ENCODE measurements around the gene RCE1. TPM values are rescaled to one million over a fixed set of nuclear protein-coding genes. Genes with fewer than 3 reads are reported as not detected.

RCE1 gene
- total and polyA plus RNA-seq, 9 donors: 9.9 to 17.3 (median 13.7) TPM

GRCh38 chr11:66843776-66844495, 695 bp downstream of the RCE1 start:
- Histone ChIP-seq H3K4me1 (ENCODE audit: control insufficient read depth, insufficient read depth, low read length) (peaks cover 23% of the 10 kb centered on the region), H3K27ac (ENCODE audit: low read length) (peak overlapping the region; percentile 86), H3K9me3 (replicated peaks; ENCODE audit: control insufficient read depth, low read depth, low read length) (no peaks in the 10 kb centered on the region), H3K27me3 (ENCODE audit: control insufficient read depth, insufficient read depth, low read length) (no peaks in the 10 kb centered on the region), H3K36me3 (ENCODE audit: control insufficient read depth, insufficient read depth, low read length) (peaks cover 55% of the 10 kb centered on the region), H3K4me3 (ENCODE audit: low read length) (peak overlapping the region; percentile 93)
- WGBS (ENCODE audit: insufficient coverage): 14% methylated on average over 16 of the region's 16 CpGs
- no peak for DNase-seq

- H3K9me3 ChIP-seq (replicated peaks; ENCODE audit: control insufficient read depth, low read depth, low read length): no peaks in the 10 kb centered on the region
- DNase-seq: peak; percentile 7
- H3K4me1 ChIP-seq (ENCODE audit: control insufficient read depth, insufficient read depth, low read length): peaks cover 23% of the 10 kb centered on the region
- H3K4me3 ChIP-seq (ENCODE audit: low read length): peak overlapping the region; percentile 93
- 87% methylated on average over 10 of the region's 12 CpGs for WGBS (ENCODE audit: insufficient coverage)
- peaks cover 57% of the 10 kb centered on the region for H3K36me3 ChIP-seq (ENCODE audit: control insufficient read depth, insufficient read depth, low read length)
- H3K27me3 ChIP-seq (ENCODE audit: control insufficient read depth, insufficient read depth, low read length): no peaks in the 10 kb centered on the region
- H3K27ac ChIP-seq (ENCODE audit: low read length): no peak overlapping the region
Measured at GRCh38 chr11:66844496-66845142, 1.4 kb downstream of the RCE1 start.

- peaks cover 56% of the 10 kb centered on the region for H3K36me3 ChIP-seq (ENCODE audit: control insufficient read depth, insufficient read depth, low read length)
- DNase-seq: peak; percentile 5
- no peak overlapping the region for H3K27ac ChIP-seq (ENCODE audit: low read length)
- WGBS (ENCODE audit: insufficient coverage): 87% methylated on average over 5 of the region's 15 CpGs
- H3K9me3 ChIP-seq (replicated peaks; ENCODE audit: control insufficient read depth, low read depth, low read length): no peaks in the 10 kb centered on the region
- no peaks in the 10 kb centered on the region for H3K27me3 ChIP-seq (ENCODE audit: control insufficient read depth, insufficient read depth, low read length)
- H3K4me1 ChIP-seq (ENCODE audit: control insufficient read depth, insufficient read depth, low read length): peaks cover 23% of the 10 kb centered on the region
- H3K4me3 ChIP-seq (ENCODE audit: low read length): no peak overlapping the region
Measured at GRCh38 chr11:66845143-66845875, 2.1 kb downstream of the RCE1 start.

- peak; percentile 3 for DNase-seq
- Histone ChIP-seq H3K27ac (ENCODE audit: low read length) (no peak overlapping the region), H3K4me1 (ENCODE audit: control insufficient read depth, insufficient read depth, low read length) (peaks cover 23% of the 10 kb centered on the region), H3K36me3 (ENCODE audit: control insufficient read depth, insufficient read depth, low read length) (peaks cover 59% of the 10 kb centered on the region), H3K4me3 (ENCODE audit: low read length) (no peak overlapping the region), H3K27me3 (ENCODE audit: control insufficient read depth, insufficient read depth, low read length) (no peaks in the 10 kb centered on the region), H3K9me3 (replicated peaks; ENCODE audit: control insufficient read depth, low read depth, low read length) (no peaks in the 10 kb centered on the region)
- WGBS (ENCODE audit: insufficient coverage): 80% methylated on average over 6 of the region's 9 CpGs
Measured at GRCh38 chr11:66845876-66846212, 2.6 kb downstream of the RCE1 start.

GRCh38 chr11:66846671-66847091, 3.4 kb downstream of the RCE1 start:
- no peak overlapping the region for H3K27ac ChIP-seq (ENCODE audit: low read length)
- peaks cover 55% of the 10 kb centered on the region for H3K36me3 ChIP-seq (ENCODE audit: control insufficient read depth, insufficient read depth, low read length)
- peak; percentile 1 for DNase-seq
- H3K27me3 ChIP-seq (ENCODE audit: control insufficient read depth, insufficient read depth, low read length): no peaks in the 10 kb centered on the region
- H3K9me3 ChIP-seq (replicated peaks; ENCODE audit: control insufficient read depth, low read depth, low read length): no peaks in the 10 kb centered on the region
- 88% methylated on average over 2 of the region's 4 CpGs for WGBS (ENCODE audit: insufficient coverage)
- peaks cover 23% of the 10 kb centered on the region for H3K4me1 ChIP-seq (ENCODE audit: control insufficient read depth, insufficient read depth, low read length)
- H3K4me3 ChIP-seq (ENCODE audit: low read length): no peak overlapping the region

GRCh38 chr11:66847461-66848232, 4.4 kb downstream of the RCE1 start:
- Histone ChIP-seq H3K4me1 (ENCODE audit: control insufficient read depth, insufficient read depth, low read length) (peaks cover 14% of the 10 kb centered on the region), H3K36me3 (ENCODE audit: control insufficient read depth, insufficient read depth, low read length) (peaks cover 51% of the 10 kb centered on the region), H3K9me3 (replicated peaks; ENCODE audit: control insufficient read depth, low read depth, low read length) (no peaks in the 10 kb centered on the region), H3K27me3 (ENCODE audit: control insufficient read depth, insufficient read depth, low read length) (no peaks in the 10 kb centered on the region), H3K4me3 (ENCODE audit: low read length) (no peak overlapping the region), H3K27ac (ENCODE audit: low read length) (no peak overlapping the region)
- DNase-seq: no peak
- WGBS (ENCODE audit: insufficient coverage): 83% methylated on average over 9 of the region's 14 CpGs

- H3K4me1 ChIP-seq (ENCODE audit: control insufficient read depth, insufficient read depth, low read length): peaks cover 10% of the 10 kb centered on the region
- H3K4me3 ChIP-seq (ENCODE audit: low read length): no peak overlapping the region
- H3K9me3 ChIP-seq (replicated peaks; ENCODE audit: control insufficient read depth, low read depth, low read length): no peaks in the 10 kb centered on the region
- WGBS (ENCODE audit: insufficient coverage): 82% methylated on average over 28 of the region's 28 CpGs
- no peak overlapping the region for H3K27ac ChIP-seq (ENCODE audit: low read length)
- DNase-seq: peak; percentile 3
- H3K36me3 ChIP-seq (ENCODE audit: control insufficient read depth, insufficient read depth, low read length): peaks cover 51% of the 10 kb centered on the region
- H3K27me3 ChIP-seq (ENCODE audit: control insufficient read depth, insufficient read depth, low read length): no peaks in the 10 kb centered on the region
Measured at GRCh38 chr11:66848671-66849500, 5.6 kb downstream of the RCE1 start.

- H3K36me3 ChIP-seq (ENCODE audit: control insufficient read depth, insufficient read depth, low read length): peaks cover 48% of the 10 kb centered on the region
- peaks cover 2% of the 10 kb centered on the region for H3K4me1 ChIP-seq (ENCODE audit: control insufficient read depth, insufficient read depth, low read length)
- no peak overlapping the region for H3K4me3 ChIP-seq (ENCODE audit: low read length)
- peak; percentile 4 for DNase-seq
- no peaks in the 10 kb centered on the region for H3K9me3 ChIP-seq (replicated peaks; ENCODE audit: control insufficient read depth, low read depth, low read length)
- no peaks in the 10 kb centered on the region for H3K27me3 ChIP-seq (ENCODE audit: control insufficient read depth, insufficient read depth, low read length)
- H3K27ac ChIP-seq (ENCODE audit: low read length): no peak overlapping the region
- WGBS (ENCODE audit: insufficient coverage): 91% methylated on average over 21 of the region's 22 CpGs
Measured at GRCh38 chr11:66849501-66850234, 6.4 kb downstream of the RCE1 start.

GRCh38 chr11:66850235-66850587, 7.0 kb downstream of the RCE1 start:
- H3K27me3 ChIP-seq (ENCODE audit: control insufficient read depth, insufficient read depth, low read length): no peaks in the 10 kb centered on the region
- H3K9me3 ChIP-seq (replicated peaks; ENCODE audit: control insufficient read depth, low read depth, low read length): no peaks in the 10 kb centered on the region
- 92% methylated on average over 9 of the region's 10 CpGs for WGBS (ENCODE audit: insufficient coverage)
- DNase-seq: peak; percentile 1
- H3K27ac ChIP-seq (ENCODE audit: low read length): no peak overlapping the region
- peaks cover 5% of the 10 kb centered on the region for H3K4me1 ChIP-seq (ENCODE audit: control insufficient read depth, insufficient read depth, low read length)
- peaks cover 43% of the 10 kb centered on the region for H3K36me3 ChIP-seq (ENCODE audit: control insufficient read depth, insufficient read depth, low read length)
- H3K4me3 ChIP-seq (ENCODE audit: low read length): no peak overlapping the region
